Mesendoderm (in vitro differentiated cells): ENCODE data around the gene SULT1E1.

Experiments
- DNase-seq: peaks from one replicate; pipeline ENCODE4 v3.0.0; 2013
- H2AK5ac ChIP-seq: 2 replicates; pipeline ENCODE4 v1.6.1; 2013; ENCODE audit warnings: low read length, inconsistent platforms
- H2BK120ac ChIP-seq: 2 replicates; pipeline ENCODE4 v1.6.1; 2013; ENCODE audit warnings: low read depth, mild to moderate bottlenecking, low read length, moderate library complexity, mixed read lengths
- H2BK15ac ChIP-seq: replicated peaks from 2 replicates; pipeline ENCODE4 v1.6.1; 2013; ENCODE audit warnings: low read depth, mild to moderate bottlenecking, moderate library complexity
- H2BK5ac ChIP-seq: 2 replicates; pipeline ENCODE4 v1.6.1; 2013; ENCODE audit warnings: low read length, inconsistent platforms
- H3K18ac ChIP-seq: 2 replicates; pipeline ENCODE4 v1.6.1; 2013; ENCODE audit warnings: mild to moderate bottlenecking, low read length, mixed read lengths
- H3K23ac ChIP-seq: one replicate; pipeline ENCODE4 v1.6.1; 2013; ENCODE audit warnings: low read length
- H3K27ac ChIP-seq: 2 replicates; pipeline ENCODE4 v1.5.1; 2013; ENCODE audit warnings: low read depth, mild to moderate bottlenecking, inconsistent platforms, low read length, moderate library complexity
- H3K27me3 ChIP-seq: 2 replicates; pipeline ENCODE4 v1.6.1; 2013; ENCODE audit warnings: low read length, control low read depth, mild to moderate bottlenecking, inconsistent platforms; ENCODE audit not compliant: insufficient read depth, poor library complexity
- H3K36me3 ChIP-seq: 2 replicates; pipeline ENCODE4 v1.6.1; 2013; ENCODE audit warnings: low read length, inconsistent platforms; ENCODE audit not compliant: control insufficient read depth, insufficient read depth
- H3K4ac ChIP-seq: one replicate; pipeline ENCODE4 v1.6.1; 2013; ENCODE audit warnings: low read depth, mild to moderate bottlenecking, low read length, moderate library complexity
- H3K4me1 ChIP-seq: 2 replicates; pipeline ENCODE4 v1.6.1; 2013; ENCODE audit warnings: low read depth, low read length, inconsistent platforms; ENCODE audit not compliant: control insufficient read depth
- H3K4me2 ChIP-seq: 2 replicates; pipeline ENCODE4 v1.6.1; 2013; ENCODE audit warnings: low read length
- H3K4me3 ChIP-seq: 2 replicates; pipeline ENCODE4 v1.5.1; 2013; ENCODE audit warnings: mild to moderate bottlenecking, low read length
- H3K56ac ChIP-seq: one replicate; pipeline ENCODE4 v1.6.1; 2013; ENCODE audit warnings: low read length
- H3K79me1 ChIP-seq: 2 replicates; pipeline ENCODE4 v1.6.1; 2013; ENCODE audit warnings: low read length, inconsistent platforms
- H3K79me2 ChIP-seq: 2 replicates; pipeline ENCODE4 v1.6.1; 2013; ENCODE audit warnings: mild to moderate bottlenecking, low read length; ENCODE audit not compliant: control insufficient read depth, insufficient read depth
- H3K9ac ChIP-seq: 2 replicates; pipeline ENCODE4 v1.6.1; 2013; ENCODE audit warnings: low read length, inconsistent platforms
- H4K5ac ChIP-seq: one replicate; pipeline ENCODE4 v1.6.1; 2013; ENCODE audit warnings: low read length
- H4K8ac ChIP-seq: one replicate; pipeline ENCODE4 v1.6.1; 2013; ENCODE audit warnings: low read depth, mild to moderate bottlenecking, control low read depth, low read length, moderate library complexity
- WGBS: extraction: QIAGEN DNeasy Blood & Tissue Kit; methylation state at CpG from one replicate; pipeline ENCODE4 v1.1.7; 2013; ENCODE audit warnings: low lambda C conversion rate, missing lambda C conversion rate; ENCODE audit not compliant: insufficient coverage; ENCODE audit errors: extremely low coverage; 5-methylcytosine and 5-hydroxymethylcytosine counted together

SULT1E1 gene

GRCh38 chr4:69888336-69888735 lies 28.4 kb upstream of the SULT1E1 start:
- no peak overlapping the region for H2BK15ac ChIP-seq
- H4K8ac ChIP-seq, result no peak overlapping the region
- no peaks in the 10 kb centered on the region for H3K36me3 ChIP-seq
- no peak overlapping the region for H3K4me3 ChIP-seq
- H2BK5ac ChIP-seq, result no peak overlapping the region
- no peak overlapping the region for H4K5ac ChIP-seq
- H3K9ac ChIP-seq, result no peak overlapping the region
- H3K18ac ChIP-seq, result no peak overlapping the region
- H3K4me2 ChIP-seq, result no peak overlapping the region
- no peak overlapping the region for H3K4ac ChIP-seq
- no peaks in the 10 kb centered on the region for H3K79me1 ChIP-seq
- no peak overlapping the region for H2BK120ac ChIP-seq
- H3K4me1 ChIP-seq, result no peaks in the 10 kb centered on the region
- no peaks in the 10 kb centered on the region for H3K27me3 ChIP-seq
- H3K23ac ChIP-seq, result no peak overlapping the region
- DNase-seq, result no peak
- H3K27ac ChIP-seq, result no peak overlapping the region
- H3K56ac ChIP-seq, result no peak overlapping the region
- H2AK5ac ChIP-seq, result no peak overlapping the region
- no peaks in the 10 kb centered on the region for H3K79me2 ChIP-seq

DNA sequence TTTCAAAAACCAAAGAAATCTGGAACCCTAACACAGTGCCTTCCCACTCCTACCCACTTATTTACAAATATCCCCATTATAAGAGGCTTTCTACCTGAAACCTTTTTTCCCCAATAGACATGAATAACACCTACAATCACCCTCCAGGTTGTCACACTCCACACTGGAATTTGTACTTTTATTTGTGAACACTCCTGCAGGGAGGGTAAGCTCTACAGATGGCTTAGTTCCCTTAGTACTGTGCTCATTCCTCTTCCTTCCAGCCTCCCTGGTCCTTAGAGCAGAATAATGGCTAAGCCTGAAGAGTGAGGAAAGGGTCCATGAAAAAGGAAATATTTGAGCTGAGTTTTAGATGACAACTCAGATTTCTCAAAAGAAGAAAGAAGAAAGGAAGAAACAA lies 22.2 kb upstream of the SULT1E1 start:
- H3K27ac ChIP-seq, result no peak overlapping the region
- no peak overlapping the region for H2AK5ac ChIP-seq
- H2BK15ac ChIP-seq, result no peak overlapping the region

GRCh38 chr4:69881173-69881773 lies 21.3 kb upstream of the SULT1E1 start:
- Histone ChIP-seq H4K8ac (no peak overlapping the region), H2BK5ac (no peak overlapping the region), H3K79me1 (no peaks in the 10 kb centered on the region), H3K79me2 (no peaks in the 10 kb centered on the region), H2BK15ac (no peak overlapping the region), H2AK5ac (no peak overlapping the region), H3K36me3 (no peaks in the 10 kb centered on the region), H3K56ac (no peak overlapping the region), H3K18ac (no peak overlapping the region), H2BK120ac (no peak overlapping the region), H3K27me3 (no peaks in the 10 kb centered on the region), H3K23ac (no peak overlapping the region), H3K27ac (no peak overlapping the region), H3K9ac (no peak overlapping the region), H3K4ac (no peak overlapping the region), H3K4me3 (no peak overlapping the region), H4K5ac (no peak overlapping the region), H3K4me2 (no peak overlapping the region), H3K4me1 (no peaks in the 10 kb centered on the region)
- peak; percentile 37 for DNase-seq

More for the DNA sequence above, 22.2 kb upstream of the SULT1E1 start:
- Histone ChIP-seq H3K27me3 (no peaks in the 10 kb centered on the region), H3K23ac (no peak overlapping the region), H3K18ac (no peak overlapping the region), H3K4ac (no peak overlapping the region), H3K79me2 (no peaks in the 10 kb centered on the region), H3K36me3 (no peaks in the 10 kb centered on the region), H4K8ac (no peak overlapping the region), H3K79me1 (no peaks in the 10 kb centered on the region), H3K4me2 (no peak overlapping the region), H3K9ac (no peak overlapping the region), H3K4me3 (no peak overlapping the region), H4K5ac (no peak overlapping the region), H3K56ac (no peak overlapping the region), H2BK5ac (no peak overlapping the region), H3K4me1 (no peaks in the 10 kb centered on the region), H2BK120ac (no peak overlapping the region)
- DNase-seq, result no peak

GRCh38 chr4:69878250-69878649 lies 18.3 kb upstream of the SULT1E1 start:
- H3K79me2 ChIP-seq, result no peaks in the 10 kb centered on the region
- no peak overlapping the region for H2BK15ac ChIP-seq
- no peak overlapping the region for H3K27ac ChIP-seq
- WGBS, result no CpG with 5 or more reads among the region's 2 CpGs
- H3K79me1 ChIP-seq, result no peaks in the 10 kb centered on the region
- no peak overlapping the region for H2BK120ac ChIP-seq
- no peak overlapping the region for H3K4me3 ChIP-seq
- no peaks in the 10 kb centered on the region for H3K4me1 ChIP-seq
- no peak overlapping the region for H4K5ac ChIP-seq
- no peak overlapping the region for H2AK5ac ChIP-seq
- no peak for DNase-seq
- no peak overlapping the region for H3K23ac ChIP-seq
- no peaks in the 10 kb centered on the region for H3K36me3 ChIP-seq
- no peak overlapping the region for H3K18ac ChIP-seq
- no peak overlapping the region for H3K4ac ChIP-seq
- no peak overlapping the region for H3K4me2 ChIP-seq
- no peak overlapping the region for H4K8ac ChIP-seq
- no peak overlapping the region for H3K9ac ChIP-seq
- no peaks in the 10 kb centered on the region for H3K27me3 ChIP-seq
- no peak overlapping the region for H3K56ac ChIP-seq
- H2BK5ac ChIP-seq, result no peak overlapping the region

DNA sequence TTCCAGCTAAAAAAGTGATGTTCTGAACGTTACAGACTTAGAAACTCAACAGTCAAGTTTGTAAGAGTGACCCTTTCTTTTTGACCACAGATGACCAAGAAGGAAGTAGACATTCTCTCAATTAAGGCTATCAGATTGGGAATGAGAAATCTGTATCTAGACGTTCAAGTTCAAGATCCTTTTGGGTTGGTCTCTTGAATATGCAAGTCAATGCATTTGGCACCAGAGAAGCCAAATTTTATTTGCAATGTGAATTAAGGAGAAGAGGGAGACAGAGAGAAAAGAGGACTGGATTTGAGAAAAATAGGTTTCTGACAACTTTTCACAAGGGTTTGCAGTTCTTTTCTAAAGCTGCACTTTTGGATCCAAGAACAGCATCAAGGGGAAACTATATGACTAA lies 17.5 kb upstream of the SULT1E1 start:
- no peaks in the 10 kb centered on the region for H3K36me3 ChIP-seq
- H3K4ac ChIP-seq, result no peak overlapping the region
- WGBS, result no CpG with 5 or more reads among the region's 2 CpGs

GRCh38 chr4:69876071-69876470 lies 16.1 kb upstream of the SULT1E1 start:
- no peak overlapping the region for H3K23ac ChIP-seq
- H3K79me2 ChIP-seq, result no peaks in the 10 kb centered on the region
- H3K79me1 ChIP-seq, result no peaks in the 10 kb centered on the region
- H3K4me3 ChIP-seq, result no peak overlapping the region
- H2BK15ac ChIP-seq, result no peak overlapping the region
- no peak overlapping the region for H3K18ac ChIP-seq
- no peak overlapping the region for H3K27ac ChIP-seq
- no peak overlapping the region for H2BK5ac ChIP-seq
- no peak overlapping the region for H4K5ac ChIP-seq
- H3K36me3 ChIP-seq, result no peaks in the 10 kb centered on the region
- no peak overlapping the region for H3K56ac ChIP-seq
- no peak overlapping the region for H3K4ac ChIP-seq
- H3K9ac ChIP-seq, result no peak overlapping the region
- no peak overlapping the region for H2AK5ac ChIP-seq
- DNase-seq, result no peak
- no peak overlapping the region for H3K4me2 ChIP-seq
- H2BK120ac ChIP-seq, result no peak overlapping the region
- H3K27me3 ChIP-seq, result no peaks in the 10 kb centered on the region
- WGBS, result no CpG with 5 or more reads among the region's 3 CpGs
- H4K8ac ChIP-seq, result no peak overlapping the region
- H3K4me1 ChIP-seq, result no peaks in the 10 kb centered on the region

More for the DNA sequence above, 17.5 kb upstream of the SULT1E1 start:
- no peaks in the 10 kb centered on the region for H3K27me3 ChIP-seq
- H2BK5ac ChIP-seq, result no peak overlapping the region
- DNase-seq, result no peak
- no peak overlapping the region for H2BK15ac ChIP-seq
- no peak overlapping the region for H2BK120ac ChIP-seq
- H3K23ac ChIP-seq, result no peak overlapping the region
- H3K27ac ChIP-seq, result no peak overlapping the region
- no peak overlapping the region for H4K8ac ChIP-seq
- H3K4me3 ChIP-seq, result no peak overlapping the region
- no peak overlapping the region for H3K4me2 ChIP-seq
- H3K79me1 ChIP-seq, result no peaks in the 10 kb centered on the region
- no peak overlapping the region for H2AK5ac ChIP-seq
- H3K18ac ChIP-seq, result no peak overlapping the region
- no peaks in the 10 kb centered on the region for H3K79me2 ChIP-seq
- no peak overlapping the region for H3K56ac ChIP-seq
- no peak overlapping the region for H3K9ac ChIP-seq
- H3K4me1 ChIP-seq, result no peaks in the 10 kb centered on the region
- H4K5ac ChIP-seq, result no peak overlapping the region
